Measurements from ENCODE around the gene CPEB3. TPM values are rescaled to one million over a fixed set of nuclear protein-coding genes. Genes with fewer than 3 reads are reported as not detected.
A peak's percentile ranks its signal among the peaks of the same experiment; 100 is the strongest.
"Not testable (repeated sequence)": the region's sequence is repeated elsewhere in the genome, so short reads cannot be mapped to it uniquely, and the experiment has no call there.

CPEB3 gene
- total RNA-seq, 1 experiment from 2014 or later = 0.72 TPM

- DNase-seq (ENCODE audit: low read depth) = no peak
These were observed 251.9 kb downstream of the CPEB3 start for GRCh38 chr10:92038949-92039348.

GRCh38 chr10:92033070-92033469, 257.8 kb downstream of the CPEB3 start:
- DNase-seq (ENCODE audit: low read depth) = not testable (repeated sequence)

- no peak for DNase-seq (ENCODE audit: low read depth)
These were observed 259.3 kb downstream of the CPEB3 start for GRCh38 chr10:92031580-92031979.

- no peak for DNase-seq (ENCODE audit: low read depth)
These were observed 263.7 kb downstream of the CPEB3 start for GRCh38 chr10:92027141-92027540.

DNA sequence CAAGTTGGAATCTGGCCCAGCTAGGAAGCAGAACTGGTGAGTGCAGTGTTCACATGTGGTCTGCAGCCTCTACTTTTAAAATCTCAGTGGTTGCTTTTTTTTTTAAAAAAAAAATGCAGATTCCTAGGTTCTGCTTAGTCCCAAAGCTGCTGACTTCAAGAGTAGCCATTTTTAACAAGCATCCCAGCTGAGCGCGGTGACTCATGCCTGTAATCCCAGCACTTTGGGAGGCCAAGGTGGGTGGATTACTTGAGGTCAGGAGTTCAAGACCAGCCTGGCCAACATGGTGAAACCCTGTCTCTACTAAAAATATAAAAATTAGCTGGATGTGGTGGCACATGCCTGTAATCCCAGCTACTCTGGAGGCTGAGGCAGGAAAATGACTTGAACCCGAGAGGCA, 265.5 kb downstream of the CPEB3 start:
- DNase-seq (ENCODE audit: low read depth) = not testable (repeated sequence)

- no peak for DNase-seq (ENCODE audit: low read depth)
These were observed 266.2 kb downstream of the CPEB3 start for GRCh38 chr10:92024700-92025099.

- DNase-seq (ENCODE audit: low read depth) = no peak
These were observed 276.3 kb downstream of the CPEB3 start for GRCh38 chr10:92014620-92015019.

DNA sequence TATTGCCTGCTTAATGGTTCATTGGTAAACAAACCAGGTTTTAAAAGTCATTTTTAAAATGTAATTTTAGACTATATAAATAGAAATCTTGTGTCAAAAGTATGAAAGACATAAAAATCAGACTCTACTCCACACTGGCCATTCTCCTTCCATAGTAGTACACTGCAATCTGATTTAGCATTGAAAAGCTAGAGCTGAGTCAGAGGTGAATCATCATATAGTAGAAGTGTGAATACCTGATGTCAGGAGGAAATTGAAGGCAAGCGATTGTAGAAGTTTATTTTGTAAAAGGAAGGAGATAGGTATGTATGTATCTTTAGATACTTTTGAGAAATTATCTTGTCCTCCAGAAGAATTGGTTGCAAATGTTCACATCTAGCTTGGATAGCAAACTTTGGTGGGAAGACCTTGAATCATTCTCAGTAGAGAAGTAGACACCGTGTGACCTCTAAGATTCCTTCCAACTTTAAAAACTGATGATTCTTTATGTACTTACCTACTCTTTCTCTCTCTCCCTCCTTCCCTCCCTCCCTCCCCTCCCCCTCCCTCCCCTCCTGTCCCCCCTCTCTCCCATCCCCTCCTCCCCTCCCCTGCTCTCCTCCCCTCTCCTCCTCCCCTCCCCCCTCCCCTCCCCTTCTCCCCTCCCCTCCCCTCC, 279.2 kb downstream of the CPEB3 start:
- peak; percentile 57 for DNase-seq (ENCODE audit: low read depth)

- DNase-seq (ENCODE audit: low read depth) = no peak
These were observed 280.7 kb downstream of the CPEB3 start for GRCh38 chr10:92010047-92010735.

DNA sequence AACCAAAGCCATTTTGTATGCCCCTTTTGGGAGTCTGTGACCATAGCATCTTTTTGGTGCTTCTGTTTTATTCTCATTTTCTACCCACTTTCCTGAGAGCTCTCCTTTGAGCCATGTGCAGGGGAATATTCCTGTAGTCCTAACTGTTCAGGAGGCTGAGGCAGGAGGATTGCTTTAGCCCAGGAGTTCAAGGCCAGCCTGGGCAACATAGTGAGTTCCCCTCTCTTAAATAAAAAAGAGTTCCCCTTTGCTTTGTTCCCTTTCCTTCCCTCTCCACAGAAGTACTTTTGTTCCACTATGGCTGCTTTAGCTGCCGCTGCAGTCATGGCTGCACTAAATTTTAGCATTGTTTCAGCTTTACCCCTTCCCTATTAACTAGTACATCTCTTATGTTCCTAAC, 281.4 kb downstream of the CPEB3 start:
- DNase-seq (ENCODE audit: low read depth) = no peak

- DNase-seq (ENCODE audit: low read depth) = no peak
These were observed 284.9 kb downstream of the CPEB3 start for GRCh38 chr10:92005978-92006377.

- DNase-seq (ENCODE audit: low read depth) = no peak
These were observed 287.6 kb downstream of the CPEB3 start for GRCh38 chr10:92003258-92003657.

DNA sequence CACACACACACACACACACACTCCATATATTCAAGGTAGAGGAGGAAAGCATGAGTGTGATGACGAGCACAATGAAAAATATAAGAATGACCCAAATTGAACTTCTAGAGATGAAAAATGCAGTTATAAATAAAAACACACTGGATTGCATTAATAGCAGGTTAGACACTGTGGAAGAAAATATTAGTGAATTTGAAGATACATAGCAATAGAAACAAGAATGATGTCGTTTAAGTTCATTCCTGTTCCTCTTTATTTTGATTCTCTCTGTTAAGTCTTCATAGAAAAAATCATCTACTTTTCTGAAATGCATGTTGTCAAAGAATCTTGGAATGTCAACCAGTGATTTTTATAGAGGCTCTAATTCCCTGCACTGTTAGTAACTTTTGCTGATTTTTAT, 288.9 kb downstream of the CPEB3 start:
- no peak for DNase-seq (ENCODE audit: low read depth)

GRCh38 chr10:92001581-92001980, 289.3 kb downstream of the CPEB3 start:
- no peak for DNase-seq (ENCODE audit: low read depth)

Other genes starting within 250 kb of the CPEB3 start
- 5.6 and 12.3 TPM in 2 replicates for gene MARCHF5, start 89 bp upstream of the CPEB3 start, total RNA-seq (2014; rRNA removed; shearing (Covaris generic))